Endothelial cell (in vitro differentiated cells): ENCODE results near the gene SNRNP200. TPM values are rescaled to one million over a fixed set of nuclear protein-coding genes. Genes with fewer than 3 reads are reported as not detected.
"Not testable (repeated sequence)": the region's sequence is repeated elsewhere in the genome, so short reads cannot be mapped to it uniquely, and the experiment has no call there.

Experiments used
- DNase-seq: peaks from one replicate; pipeline ENCODE4 v3.0.0; 2021; ENCODE audit warnings: low spot score
- H3K27ac Mint-ChIP-seq: one replicate; pipeline ENCODE4 v1.8.0; 2021; ENCODE audit warnings: mixed read lengths, inconsistent platforms; ENCODE audit not compliant: unreplicated experiment
- H3K27me3 Mint-ChIP-seq: one replicate; pipeline ENCODE4 v1.8.0; 2021; ENCODE audit warnings: mild to moderate bottlenecking, moderate library complexity, mixed read lengths, inconsistent platforms; ENCODE audit not compliant: unreplicated experiment
- H3K36me3 Mint-ChIP-seq: one replicate; pipeline ENCODE4 v1.8.0; 2021; ENCODE audit warnings: mild to moderate bottlenecking, low read depth, mixed read lengths, inconsistent platforms; ENCODE audit not compliant: unreplicated experiment
- H3K4me1 Mint-ChIP-seq: one replicate; pipeline ENCODE4 v1.8.0; 2021; ENCODE audit warnings: mild to moderate bottlenecking, mixed read lengths, inconsistent platforms; ENCODE audit not compliant: unreplicated experiment
- H3K4me3 Mint-ChIP-seq: one replicate; pipeline ENCODE4 v1.8.0; 2021; ENCODE audit warnings: mild to moderate bottlenecking, mixed read lengths, inconsistent platforms; ENCODE audit not compliant: unreplicated experiment
- H3K9me3 Mint-ChIP-seq: one replicate; pipeline ENCODE4 v1.8.0; 2021; ENCODE audit warnings: mixed read lengths, inconsistent platforms; ENCODE audit not compliant: unreplicated experiment
- total RNA-seq: library from RNA; stranded (reverse); fragmentation: NEBNext Ultra II Directional; extraction: Animal tissue kit (Norgen Biotek cat#: 25700); gene quantifications from one replicate; pipeline ENCODE4 v1.2.1, GENCODE V29; 2021; ENCODE audit not compliant: unreplicated experiment
- TF ChIP-seq, protein P1 (sequence below): fragments of 200-600 bp; sonication (generic); IDR thresholded peaks from one replicate; pipeline ENCODE4 v1.5.0; 2021; ENCODE audit warnings: antibody characterized with exemption; ENCODE audit not compliant: unreplicated experiment

The SNRNP200 gene
- total RNA-seq, 1 donor from 2014 or later = 168 TPM

DNA sequence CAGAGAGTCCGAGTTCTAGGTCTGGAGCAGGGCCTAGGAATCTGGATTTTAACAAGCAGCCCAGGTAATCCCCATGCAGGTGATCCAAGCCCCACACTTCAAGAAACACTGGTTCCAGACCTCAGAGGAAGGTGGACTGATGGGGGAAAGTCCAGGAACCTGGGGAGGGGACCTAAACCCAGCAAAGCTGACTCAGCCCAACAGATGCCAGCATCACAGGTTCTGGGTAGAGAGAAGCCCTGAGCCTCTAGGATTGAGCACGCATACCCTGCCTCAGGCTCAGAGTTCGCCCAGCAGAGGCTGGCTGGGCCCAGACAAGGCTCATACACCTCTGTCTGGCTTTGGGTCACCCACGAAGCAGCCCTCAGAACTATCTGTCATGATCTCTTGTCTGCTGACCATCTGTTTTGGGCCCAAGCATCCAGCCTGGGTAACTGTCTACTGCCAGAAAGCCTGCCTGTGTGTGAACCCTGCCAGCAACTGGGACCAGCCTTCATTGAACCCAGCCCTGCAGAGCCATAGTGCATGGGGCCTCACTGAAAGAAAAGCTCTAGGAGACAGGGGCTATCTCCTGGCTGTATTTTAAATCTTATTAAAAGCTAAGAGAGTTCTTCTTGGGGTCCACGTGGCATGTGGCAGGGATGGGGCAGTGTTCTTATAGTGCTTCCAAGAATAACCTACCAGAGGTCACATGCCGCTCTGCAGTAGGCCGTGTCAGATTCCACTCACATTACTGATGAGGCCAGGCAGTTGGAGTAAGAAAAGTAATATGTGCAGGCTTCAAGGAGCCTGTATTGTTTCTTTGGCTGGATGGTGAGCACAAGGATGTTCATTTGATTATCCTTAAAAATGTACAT is 47.0 kb downstream of the SNRNP200 start:
- no peak for DNase-seq
- H3K9me3 Mint-ChIP-seq = no peaks in the 10 kb centered on the region
- H3K4me1 Mint-ChIP-seq = peaks cover 17% of the 10 kb centered on the region
- no peak overlapping the region for H3K4me3 Mint-ChIP-seq
- TF ChIP-seq, protein P1, sequence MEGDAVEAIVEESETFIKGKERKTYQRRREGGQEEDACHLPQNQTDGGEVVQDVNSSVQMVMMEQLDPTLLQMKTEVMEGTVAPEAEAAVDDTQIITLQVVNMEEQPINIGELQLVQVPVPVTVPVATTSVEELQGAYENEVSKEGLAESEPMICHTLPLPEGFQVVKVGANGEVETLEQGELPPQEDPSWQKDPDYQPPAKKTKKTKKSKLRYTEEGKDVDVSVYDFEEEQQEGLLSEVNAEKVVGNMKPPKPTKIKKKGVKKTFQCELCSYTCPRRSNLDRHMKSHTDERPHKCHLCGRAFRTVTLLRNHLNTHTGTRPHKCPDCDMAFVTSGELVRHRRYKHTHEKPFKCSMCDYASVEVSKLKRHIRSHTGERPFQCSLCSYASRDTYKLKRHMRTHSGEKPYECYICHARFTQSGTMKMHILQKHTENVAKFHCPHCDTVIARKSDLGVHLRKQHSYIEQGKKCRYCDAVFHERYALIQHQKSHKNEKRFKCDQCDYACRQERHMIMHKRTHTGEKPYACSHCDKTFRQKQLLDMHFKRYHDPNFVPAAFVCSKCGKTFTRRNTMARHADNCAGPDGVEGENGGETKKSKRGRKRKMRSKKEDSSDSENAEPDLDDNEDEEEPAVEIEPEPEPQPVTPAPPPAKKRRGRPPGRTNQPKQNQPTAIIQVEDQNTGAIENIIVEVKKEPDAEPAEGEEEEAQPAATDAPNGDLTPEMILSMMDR = no peak
- H3K36me3 Mint-ChIP-seq = peaks cover 18% of the 10 kb centered on the region
- peaks cover 6% of the 10 kb centered on the region for H3K27me3 Mint-ChIP-seq
- no peak overlapping the region for H3K27ac Mint-ChIP-seq

DNA sequence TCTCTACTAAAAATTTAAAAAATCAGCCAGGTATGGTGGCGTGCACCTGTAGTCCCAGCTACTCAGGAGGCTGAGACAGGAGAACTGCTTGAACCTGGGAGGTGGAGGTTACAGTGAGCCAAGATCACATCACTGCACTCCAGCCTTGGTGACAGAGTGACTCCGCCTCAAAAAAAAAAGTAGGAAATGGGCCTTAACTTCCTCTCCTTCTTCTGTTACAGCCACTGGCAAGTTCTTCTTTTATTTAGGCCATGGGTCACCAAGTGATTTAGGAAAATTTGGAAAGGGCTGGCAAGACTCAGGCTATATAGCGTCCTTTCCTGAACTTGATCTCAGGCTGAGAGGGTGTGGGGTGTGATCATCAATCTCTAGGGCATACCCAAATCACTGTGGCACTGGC is 47.6 kb downstream of the SNRNP200 start:
- not testable (repeated sequence) for H3K27me3 Mint-ChIP-seq, H3K27ac Mint-ChIP-seq, H3K9me3 Mint-ChIP-seq, H3K4me3 Mint-ChIP-seq, DNase-seq
- peaks cover 20% of the 10 kb centered on the region for H3K36me3 Mint-ChIP-seq
- H3K4me1 Mint-ChIP-seq = peaks cover 17% of the 10 kb centered on the region

DNA sequence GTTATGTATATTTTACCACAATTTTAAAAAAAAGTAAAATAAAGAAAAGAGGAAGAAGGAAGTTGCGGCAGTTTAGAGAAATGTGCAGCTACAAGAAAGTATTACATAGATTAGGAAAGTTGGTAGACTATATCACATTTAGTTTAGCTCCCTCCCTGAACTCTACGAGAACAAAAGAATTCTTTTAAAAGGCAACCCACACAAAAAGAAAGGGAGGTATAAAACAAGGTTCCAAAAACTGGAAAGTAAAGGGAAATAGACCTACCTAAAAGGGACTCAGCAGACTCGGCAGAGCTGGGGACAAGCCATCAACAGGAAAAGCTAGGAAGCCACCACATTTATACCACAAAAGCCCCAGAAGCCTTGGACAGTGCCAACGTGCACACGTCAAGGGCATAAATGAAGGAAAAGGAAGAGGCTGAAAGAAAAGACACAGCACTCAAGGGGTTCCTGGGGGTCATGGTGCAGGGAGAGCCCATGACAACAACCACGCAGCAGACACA is 48.7 kb downstream of the SNRNP200 start:
- Mint-ChIP-seq H3K4me1 (peaks cover 18% of the 10 kb centered on the region), H3K27ac (peak overlapping the region; percentile 13), H3K9me3 (no peaks in the 10 kb centered on the region), H3K4me3 (no peak overlapping the region), H3K27me3 (peaks cover 5% of the 10 kb centered on the region), H3K36me3 (peaks cover 30% of the 10 kb centered on the region)
- no peak for DNase-seq
- TF ChIP-seq, protein P1 = no peak

DNA sequence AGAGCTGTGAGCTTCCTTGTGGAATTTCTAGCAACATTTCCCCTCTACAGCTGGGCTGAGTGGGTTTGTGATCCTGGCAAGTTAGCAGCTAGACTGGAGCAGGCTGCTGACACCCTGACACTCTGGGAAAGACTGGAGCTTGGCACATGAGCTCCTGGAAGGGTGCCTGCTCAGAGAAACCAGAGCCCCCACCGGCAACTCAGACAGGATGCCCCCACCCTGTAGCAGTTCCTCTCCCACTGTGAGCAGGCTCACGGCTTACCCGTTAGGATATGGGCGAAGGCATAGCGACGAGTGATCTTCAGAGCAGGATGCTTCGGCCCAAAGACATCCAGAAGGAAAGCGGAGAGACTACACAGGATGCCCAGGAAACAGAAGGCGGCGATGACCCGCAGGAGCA is 50.8 kb downstream of the SNRNP200 start:
- Mint-ChIP-seq H3K27me3 (peaks cover 4% of the 10 kb centered on the region), H3K36me3 (peaks cover 33% of the 10 kb centered on the region), H3K9me3 (no peaks in the 10 kb centered on the region), H3K27ac (no peak overlapping the region), H3K4me1 (peaks cover 16% of the 10 kb centered on the region), H3K4me3 (no peak overlapping the region)
- TF ChIP-seq, protein P1 = no peak
- DNase-seq = no peak

DNA sequence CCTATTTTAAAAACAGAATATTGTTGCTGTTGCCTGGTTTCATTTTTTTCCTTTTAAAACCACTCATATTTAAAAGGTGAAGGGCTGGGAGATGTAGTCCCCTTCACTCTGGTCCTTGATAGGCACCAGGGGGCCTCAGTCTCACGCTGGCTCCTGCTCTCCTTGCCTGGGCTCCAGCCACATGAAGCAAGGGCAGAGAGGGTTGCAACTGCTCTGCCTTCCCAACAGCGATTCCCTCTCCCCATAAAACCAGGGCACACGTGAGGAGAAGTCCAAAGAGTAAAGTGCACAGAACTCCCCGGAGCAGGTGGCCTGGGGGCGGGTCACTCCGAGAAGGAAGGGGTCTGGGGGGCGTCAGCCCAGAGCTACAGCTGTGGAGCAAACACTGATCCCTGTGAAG is 52.3 kb downstream of the SNRNP200 start:
- Mint-ChIP-seq H3K4me1 (peaks cover 15% of the 10 kb centered on the region), H3K36me3 (peaks cover 33% of the 10 kb centered on the region), H3K4me3 (no peak overlapping the region), H3K9me3 (no peaks in the 10 kb centered on the region), H3K27me3 (peaks cover 4% of the 10 kb centered on the region), H3K27ac (no peak overlapping the region)
- TF ChIP-seq, protein P1 = no peak
- DNase-seq = no peak
